ENCODE data around the gene SRA1. TPM values are rescaled to one million over a fixed set of nuclear protein-coding genes. Genes with fewer than 3 reads are reported as not detected.

SRA1 gene
- total RNA-seq, 1 experiment from 2014 or later: 52.0 TPM

- Histone ChIP-seq H3K4me3 (ENCODE audit: low read depth in 2 of 2, low read length in 2 of 2) (no peak overlapping the region), H3K27ac (ENCODE audit: low read length) (no peak overlapping the region), H3K4me1 (ENCODE audit: control insufficient read depth, insufficient read depth, low read length) (no peaks in the 10 kb centered on the region), H3K36me3 (ENCODE audit: control insufficient read depth, insufficient read depth, low read length) (peaks cover 34% of the 10 kb centered on the region), H3K27me3 (ENCODE audit: control insufficient read depth, insufficient read depth, low read length) (no peaks in the 10 kb centered on the region), H3K9me3 (ENCODE audit: control insufficient read depth, insufficient read depth, low read depth, low read length) (no peaks in the 10 kb centered on the region)
- POLR2A ChIA-PET: no interaction called here
- CTCF ChIA-PET: no interaction called here
- intact Hi-C loops (cut with micrococcal nuclease; ENCODE audit: unreplicated experiment) (no loop called here), in situ Hi-C loops (cut with HindIII; ENCODE audit: low pct_unique_long_range_greater_than_20kb, low sequenced_read_pairs) (no loop called here)
- TF ChIP-seq SIN3A (IDR thresholded peaks at IDR 0.05; ENCODE audit: borderline replicate concordance, insufficient read depth, low read depth, low read length) (no peak), TCF7L2 (IDR thresholded peaks at IDR 0.05; ENCODE audit: low read depth, low read length) (no peak), CTCF (IDR thresholded peaks at IDR 0.05) (no peak), POLR2AphosphoS5 (IDR thresholded peaks at IDR 0.05; ENCODE audit: low read depth, low read length) (no peak)
- TF ChIP-seq, protein P1, sequence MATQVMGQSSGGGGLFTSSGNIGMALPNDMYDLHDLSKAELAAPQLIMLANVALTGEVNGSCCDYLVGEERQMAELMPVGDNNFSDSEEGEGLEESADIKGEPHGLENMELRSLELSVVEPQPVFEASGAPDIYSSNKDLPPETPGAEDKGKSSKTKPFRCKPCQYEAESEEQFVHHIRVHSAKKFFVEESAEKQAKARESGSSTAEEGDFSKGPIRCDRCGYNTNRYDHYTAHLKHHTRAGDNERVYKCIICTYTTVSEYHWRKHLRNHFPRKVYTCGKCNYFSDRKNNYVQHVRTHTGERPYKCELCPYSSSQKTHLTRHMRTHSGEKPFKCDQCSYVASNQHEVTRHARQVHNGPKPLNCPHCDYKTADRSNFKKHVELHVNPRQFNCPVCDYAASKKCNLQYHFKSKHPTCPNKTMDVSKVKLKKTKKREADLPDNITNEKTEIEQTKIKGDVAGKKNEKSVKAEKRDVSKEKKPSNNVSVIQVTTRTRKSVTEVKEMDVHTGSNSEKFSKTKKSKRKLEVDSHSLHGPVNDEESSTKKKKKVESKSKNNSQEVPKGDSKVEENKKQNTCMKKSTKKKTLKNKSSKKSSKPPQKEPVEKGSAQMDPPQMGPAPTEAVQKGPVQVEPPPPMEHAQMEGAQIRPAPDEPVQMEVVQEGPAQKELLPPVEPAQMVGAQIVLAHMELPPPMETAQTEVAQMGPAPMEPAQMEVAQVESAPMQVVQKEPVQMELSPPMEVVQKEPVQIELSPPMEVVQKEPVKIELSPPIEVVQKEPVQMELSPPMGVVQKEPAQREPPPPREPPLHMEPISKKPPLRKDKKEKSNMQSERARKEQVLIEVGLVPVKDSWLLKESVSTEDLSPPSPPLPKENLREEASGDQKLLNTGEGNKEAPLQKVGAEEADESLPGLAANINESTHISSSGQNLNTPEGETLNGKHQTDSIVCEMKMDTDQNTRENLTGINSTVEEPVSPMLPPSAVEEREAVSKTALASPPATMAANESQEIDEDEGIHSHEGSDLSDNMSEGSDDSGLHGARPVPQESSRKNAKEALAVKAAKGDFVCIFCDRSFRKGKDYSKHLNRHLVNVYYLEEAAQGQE (IDR thresholded peaks at IDR 0.05; ENCODE audit: insufficient read depth in 1 of 2, low read depth in 2 of 2, low read length in 1 of 2): no peak
- BruUV-seq (replicated peaks): no TSS peak
- no peak for DNase-seq (ENCODE audit: low read depth, low spot score)
- ATAC-seq: no peak
Observed at GRCh38 chr5:140540227-140540626, 17.0 kb downstream of the SRA1 start.

- TF ChIP-seq, protein P1 (IDR thresholded peaks at IDR 0.05; ENCODE audit: insufficient read depth in 1 of 2, low read depth in 2 of 2, low read length in 1 of 2): no peak
- TF ChIP-seq CTCF (IDR thresholded peaks at IDR 0.05) (no peak), TCF7L2 (IDR thresholded peaks at IDR 0.05; ENCODE audit: low read depth, low read length) (no peak), SIN3A (IDR thresholded peaks at IDR 0.05; ENCODE audit: borderline replicate concordance, insufficient read depth, low read depth, low read length) (no peak), POLR2AphosphoS5 (IDR thresholded peaks at IDR 0.05; ENCODE audit: low read depth, low read length) (no peak)
- no peak overlapping the region for H3K27ac ChIP-seq (ENCODE audit: low read length)
- intact Hi-C loops (cut with micrococcal nuclease; ENCODE audit: unreplicated experiment): no loop called here
- no peaks in the 10 kb centered on the region for H3K4me1 ChIP-seq (ENCODE audit: control insufficient read depth, insufficient read depth, low read length)
- POLR2A ChIA-PET: no interaction called here
- H3K27me3 ChIP-seq (ENCODE audit: control insufficient read depth, insufficient read depth, low read length): no peaks in the 10 kb centered on the region
- in situ Hi-C loops (cut with HindIII; ENCODE audit: low pct_unique_long_range_greater_than_20kb, low sequenced_read_pairs): no loop called here
- H3K4me3 ChIP-seq (ENCODE audit: low read depth in 2 of 2, low read length in 2 of 2): no peak overlapping the region
- no TSS peak for BruUV-seq (replicated peaks)
- ATAC-seq (no peak), DNase-seq (ENCODE audit: low read depth, low spot score) (no peak)
- H3K9me3 ChIP-seq (ENCODE audit: control insufficient read depth, insufficient read depth, low read depth, low read length): no peaks in the 10 kb centered on the region
- peaks cover 44% of the 10 kb centered on the region for H3K36me3 ChIP-seq (ENCODE audit: control insufficient read depth, insufficient read depth, low read length)
- CTCF ChIA-PET: no interaction called here
Observed at GRCh38 chr5:140524003-140524402, 33.3 kb downstream of the SRA1 start.

All from Panc1 (cell line).